Heart left ventricle (tissue), 16 donors: ENCODE results near the gene MAPKAPK2. TPM values are rescaled to one million over a fixed set of nuclear protein-coding genes. Genes with fewer than 3 reads are reported as not detected.

Experiments used
- ATAC-seq, 4 donors: fragments of 200-7000 bp; cut with Tn5 transposase; one replicate each; pipeline ENCODE4 v1.9.1; 2020 to 2022; ENCODE audit warnings: moderate library complexity in 4 of 4, mild to moderate bottlenecking in 3 of 4, moderate number of reproducible peaks in 1 of 4
- DNase-seq, 5 donors: peaks; one replicate each; pipeline ENCODE4 v3.0.0-alpha.2; 2020
- H3K27ac ChIP-seq, 12 donors: fragments of 200-600 bp; sonication (generic) in 4 of 12; one replicate each; pipeline versions ENCODE4 v1.5.0 to v1.8.0; 2016 to 2022; ENCODE audit warnings: mild to moderate bottlenecking in 2 of 12
- H3K27me3 ChIP-seq, 9 donors: fragments of 200-600 bp; sonication (generic) in 2 of 9; one replicate each; pipeline versions ENCODE4 v1.5.1 to v1.8.0; 2016 to 2022; ENCODE audit warnings: mild to moderate bottlenecking in 3 of 9
- H3K36me3 ChIP-seq, 9 donors: fragments of 200-600 bp; sonication (generic) in 2 of 9; one replicate each; pipeline versions ENCODE4 v1.5.0 to v1.8.0; 2018 to 2022; ENCODE audit warnings: mild to moderate bottlenecking in 2 of 9
- H3K4me1 ChIP-seq, 12 donors: fragments of 200-600 bp; sonication (generic) in 4 of 12; one replicate each; pipeline versions ENCODE4 v1.5.0 to v1.8.0; 2016 to 2022; ENCODE audit warnings: mild to moderate bottlenecking in 3 of 12
- H3K4me3 ChIP-seq, 12 donors: fragments of 200-600 bp; sonication (generic) in 4 of 12; one replicate each; pipeline versions ENCODE4 v1.5.0 to v1.8.0; 2017 to 2022; ENCODE audit warnings: mild to moderate bottlenecking in 9 of 12, moderate library complexity in 4 of 12
- H3K9me3 ChIP-seq, 12 donors: fragments of 200-600 bp; sonication (generic) in 4 of 12; one replicate each; pipeline versions ENCODE4 v1.5.0 to v1.8.0; 2016 to 2022; ENCODE audit warnings: mild to moderate bottlenecking in 1 of 12
- CTCF ChIP-seq, 12 donors: fragments of 200-600 bp; sonication (generic) in 4 of 12; IDR thresholded peaks; one replicate each; pipeline versions ENCODE4 v1.5.0 to v1.8.0; 2018 to 2022; ENCODE audit warnings: antibody characterized with exemption in 12 of 12, mild to moderate bottlenecking in 5 of 12
- POLR2A ChIP-seq, 2 donors: fragments of 450-650 bp; IDR thresholded peaks; one replicate each; pipeline ENCODE4 v1.6.1; 2017; ENCODE audit warnings: antibody characterized with exemption in 2 of 2, mild to moderate bottlenecking in 2 of 2, moderate library complexity in 2 of 2
- WGBS, 4 donors: extraction: QIAGEN DNeasy Blood & Tissue Kit in 2 of 4; methylation state at CpG; one replicate each; pipeline versions ENCODE4 v1.1.5 to v1.1.7; 2013 to 2018; 5-methylcytosine and 5-hydroxymethylcytosine counted together
- intact Hi-C, 10 donors: fragments of 100-400 bp; cut with DNase I; formaldehyde crosslinking; loops; one replicate each; pipeline versions ENCODE4 v1.11.1 to v1.14.2; 2022
- polyA plus RNA-seq, 2 donors: library from polyadenylated mRNA; stranded (reverse); fragments of 200-250 nt; gene quantifications; one replicate each; pipeline ENCODE4 v1.2.3, GENCODE V29; 2013
- total RNA-seq, 9 donors: library from RNA; depleted of rRNA in 2 of 9; stranded (reverse); fragments of >200 nt in 2 of 9; fragmentation: NEBNext Ultra II Directional in 3 of 9; extraction: Animal tissue kit (Norgen Biotek cat#: 25700) in 3 of 9; gene quantifications; one replicate each; pipeline versions ENCODE4 v1.1.0 to v1.2.4, GENCODE V29; 2016 to 2023
- donor health status: ischemic (EF 13 %, LVEDD 7.1; RV severe dilation, severe dysfunction).
- donor health status: healthy with polysubstance abuse.
- donor health status: DM: no; HTN: yes; CAD: no.
- donor health status: DM: no; HTN: no; CAD: no.
- donor health status: ischemic (EF 25% LVEDD 6.9; RV normal size, moderate dysfunction).
- donor health status: ischemic (EF 25% LVEDD 5.7; RV mildly dilated, moderate dysfunction).
- donor health status: healthy.
- donor health status: DM: yes; HTN: yes; CAD: no.
- donor health status: ischemic (EF 35%, LVEDD 5.7; RV mildly dilated, moderate dysfunction).
- donor health status: nonischemic (EF 11% LVEDD 7.7; RV severe dilation, severe dysfunction).
- donor health status: DM: yes; HTN: yes; CAD: no.
- donor health status: PGD.
- donor health status: ischemic (EF 29% LVEDD 5.4; RV normal size, mild dysfunction).
- donor health status: nonischemic (EF 23%, LVEDD 6.1; RV moderate dilation, normal function).

MAPKAPK2 gene
- total and polyA plus RNA-seq, 11 donors = 126 to 327 (median 223) TPM

GRCh38 chr1:206714331-206715058 is 29.8 kb downstream of the MAPKAPK2 start:
- ATAC-seq = peak; percentile 40 to 62 (median 52)
- Histone ChIP-seq H3K9me3 (no peaks in the 10 kb centered on the region), H3K4me3 (no peak overlapping the region), H3K27me3 (no peaks in the 10 kb centered on the region), H3K4me1 (peaks cover 23 to 97% (median 84%) of the 10 kb centered on the region in 12 donors), H3K27ac (peak overlapping the region; percentile 18 to 83 (median 56)), H3K36me3 (no peaks in the 10 kb centered on the region)
- 48 to 53% (median 52%) methylated on average over 9 of the region's 9 CpGs for WGBS, 4 donors
- peak in 1 of 5 donors; percentile 72 for DNase-seq
- no peak for TF ChIP-seq POLR2A (IDR thresholded peaks at IDR 0.05)
- no peak for TF ChIP-seq CTCF (IDR thresholded peaks at IDR 0.05)
- intact Hi-C loops = no loop called here

- no peak for TF ChIP-seq CTCF (IDR thresholded peaks at IDR 0.05)
- TF ChIP-seq POLR2A (IDR thresholded peaks at IDR 0.05) = no peak
- DNase-seq = peak in 1 of 5 donors; percentile 20
- WGBS, 4 donors = 50 to 70% (median 55%) methylated on average over 4 of the region's 4 CpGs
- Histone ChIP-seq H3K9me3 (no peaks in the 10 kb centered on the region), H3K4me3 (no peak overlapping the region), H3K27me3 (no peaks in the 10 kb centered on the region), H3K27ac (peak overlapping the region in 10 of 12 donors; percentile 29 to 83 (median 58)), H3K36me3 (no peaks in the 10 kb centered on the region), H3K4me1 (peaks cover 25 to 96% (median 84%) of the 10 kb centered on the region in 12 donors)
- peak in 1 of 4 donors; percentile 13 for ATAC-seq
- intact Hi-C loops = no loop called here
Observed at GRCh38 chr1:206715120-206715519, 30.4 kb downstream of the MAPKAPK2 start.

- no peaks in the 10 kb centered on the region for H3K27me3 ChIP-seq
- H3K27ac ChIP-seq = peak overlapping the region in 11 of 12 donors; percentile 26 to 83 (median 58)
- H3K9me3 ChIP-seq = no peaks in the 10 kb centered on the region
- ATAC-seq (no peak), DNase-seq (peak in 1 of 5 donors; percentile 16)
- no peaks in the 10 kb centered on the region for H3K36me3 ChIP-seq
- 77 to 86% (median 78%) methylated on average over 3 of the region's 3 CpGs for WGBS, 4 donors
- peaks cover 25 to 96% (median 84%) of the 10 kb centered on the region in 12 donors for H3K4me1 ChIP-seq
- TF ChIP-seq POLR2A (IDR thresholded peaks at IDR 0.05) (no peak), CTCF (IDR thresholded peaks at IDR 0.05) (no peak)
- intact Hi-C loops = no loop called here
- no peak overlapping the region for H3K4me3 ChIP-seq
Observed at GRCh38 chr1:206715552-206716158, 30.9 kb downstream of the MAPKAPK2 start.

- Histone ChIP-seq H3K36me3 (no peaks in the 10 kb centered on the region), H3K27me3 (no peaks in the 10 kb centered on the region), H3K9me3 (no peaks in the 10 kb centered on the region), H3K4me3 (no peak overlapping the region), H3K4me1 (peaks cover 25 to 96% (median 87%) of the 10 kb centered on the region in 12 donors), H3K27ac (peak overlapping the region in 11 of 12 donors; percentile 26 to 83 (median 58))
- DNase-seq (peak in 1 of 5 donors; percentile 17), ATAC-seq (peak in 2 of 4 donors; percentile 16 to 30)
- TF ChIP-seq CTCF (IDR thresholded peaks at IDR 0.05) = no peak
- TF ChIP-seq POLR2A (IDR thresholded peaks at IDR 0.05) = no peak
- intact Hi-C loops = no loop called here
- 58 to 63% (median 61%) methylated on average over 11 of the region's 11 CpGs for WGBS, 4 donors
Observed at GRCh38 chr1:206716159-206716869, 31.6 kb downstream of the MAPKAPK2 start.
